ENCODE measurements around the gene FOXRED2. TPM values are rescaled to one million over a fixed set of nuclear protein-coding genes. Genes with fewer than 3 reads are reported as not detected.

The FOXRED2 gene
- total RNA-seq, 1 donor from 2014 or later = 11.0 TPM

DNA sequence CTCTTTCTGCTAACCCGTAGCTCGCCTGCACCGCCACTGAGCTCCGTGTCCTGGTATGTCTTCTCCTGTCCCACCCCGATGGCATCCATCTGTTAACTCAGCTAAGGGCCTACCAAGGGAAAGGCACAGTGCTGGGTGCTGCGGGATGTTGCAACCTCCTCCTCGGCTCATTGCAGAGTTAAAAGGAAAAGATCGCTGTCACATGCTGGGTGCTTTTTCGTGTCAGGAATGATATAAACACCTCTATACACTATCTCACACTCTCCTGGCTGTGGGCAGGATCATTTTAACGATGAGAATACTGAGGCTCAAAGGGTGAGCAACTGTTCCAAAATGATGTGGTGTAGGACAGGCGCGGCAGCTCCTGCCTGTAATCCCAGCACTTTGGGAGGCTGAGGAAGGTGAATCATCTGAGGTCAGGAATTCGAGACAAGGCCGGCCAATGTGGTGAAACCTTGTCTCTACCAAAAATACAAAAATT is 35.5 kb downstream of the FOXRED2 start:
- no peak for DNase-seq (ENCODE audit: low spot score in 2 of 2)
- no peak for FAIRE-seq

DNA sequence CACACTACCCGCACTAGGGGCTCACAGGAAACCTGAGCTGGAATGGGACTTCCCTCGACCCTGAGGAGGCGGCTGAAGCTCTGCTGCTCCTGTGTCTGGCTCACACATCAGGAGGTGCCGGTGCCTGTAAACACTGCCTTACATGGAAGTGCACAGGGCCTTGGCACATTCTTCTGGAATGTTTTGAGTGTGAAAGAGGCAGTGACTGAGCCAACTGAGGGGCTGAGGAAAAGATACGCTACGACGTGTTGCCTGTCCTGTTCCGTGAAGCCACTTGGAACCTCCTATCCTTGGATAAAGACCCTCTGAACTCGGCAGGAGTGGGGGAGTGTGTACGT is 35.9 kb downstream of the FOXRED2 start:
- FAIRE-seq = no peak
- no peak for DNase-seq (ENCODE audit: low spot score in 2 of 2)

DNA sequence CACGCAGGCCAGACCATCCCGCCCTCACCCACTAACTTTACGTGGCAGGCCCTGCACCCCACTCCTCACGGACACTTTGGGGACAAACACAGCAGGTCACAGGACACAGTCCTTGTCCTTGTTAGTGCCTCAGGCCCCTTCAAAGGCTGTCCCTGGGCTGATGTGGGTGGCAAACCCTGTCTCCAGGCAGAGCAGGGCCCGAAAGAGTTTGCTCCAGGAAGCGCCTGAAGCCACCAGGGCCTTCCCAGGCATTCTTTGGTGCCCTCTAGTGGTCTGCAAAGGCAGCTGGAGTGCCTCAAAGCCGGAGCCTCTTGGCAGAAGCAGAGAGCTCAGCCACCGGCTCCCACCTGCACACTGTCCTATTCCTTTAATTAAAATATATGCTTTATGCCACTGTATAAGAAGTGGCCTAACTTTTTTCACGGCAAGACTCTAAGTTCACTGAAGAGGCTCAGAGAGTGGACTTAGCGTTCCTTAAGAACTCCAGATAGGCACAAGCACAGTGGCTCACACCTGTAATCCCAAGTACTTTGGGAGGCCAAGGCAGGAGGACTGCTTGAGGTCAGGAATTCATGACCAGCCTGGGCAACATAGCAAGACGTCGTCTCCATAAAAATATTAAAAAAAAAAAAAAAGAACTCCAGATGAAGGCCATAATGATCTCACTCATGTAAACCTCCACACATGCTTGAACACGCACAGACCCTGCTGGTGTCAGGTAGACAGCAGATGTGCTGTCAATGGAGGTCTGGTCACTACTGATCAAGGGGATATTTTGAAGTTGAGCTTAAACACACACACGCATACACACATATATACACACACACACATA is 36.5 kb downstream of the FOXRED2 start:
- FAIRE-seq (no peak), DNase-seq (ENCODE audit: low spot score in 2 of 2) (peak; percentile 57 to 85)

DNA sequence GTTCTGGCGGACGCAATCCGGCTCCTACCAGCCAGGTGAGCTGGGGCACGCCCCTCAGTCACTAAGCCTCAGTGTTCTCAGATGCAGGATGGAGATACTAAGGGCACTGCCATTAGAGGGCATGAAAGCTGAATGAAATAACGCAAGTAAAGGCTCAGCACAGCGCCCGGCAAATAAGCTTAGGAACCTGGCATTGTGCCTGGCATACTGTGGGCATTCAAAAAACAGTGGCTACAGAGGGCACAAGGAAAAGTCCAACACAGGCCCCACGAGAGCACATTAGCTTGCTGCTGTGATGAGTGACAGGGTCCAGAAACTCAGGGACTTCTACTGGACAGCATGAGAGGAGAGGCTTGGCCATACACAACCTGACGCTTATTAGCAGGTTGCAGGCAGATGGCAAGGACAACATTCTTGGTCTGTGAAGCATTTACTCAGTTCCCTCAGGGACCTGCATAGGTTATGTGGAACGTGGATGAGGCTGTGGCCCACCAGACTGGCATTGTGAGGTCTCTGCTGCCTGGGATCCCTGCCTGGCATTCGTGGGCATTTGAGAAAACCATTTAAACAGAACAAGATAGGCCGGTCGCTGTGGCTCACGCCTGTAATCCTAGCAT is 37.6 kb downstream of the FOXRED2 start:
- DNase-seq (ENCODE audit: low spot score in 2 of 2) = no peak
- FAIRE-seq = no peak

DNA sequence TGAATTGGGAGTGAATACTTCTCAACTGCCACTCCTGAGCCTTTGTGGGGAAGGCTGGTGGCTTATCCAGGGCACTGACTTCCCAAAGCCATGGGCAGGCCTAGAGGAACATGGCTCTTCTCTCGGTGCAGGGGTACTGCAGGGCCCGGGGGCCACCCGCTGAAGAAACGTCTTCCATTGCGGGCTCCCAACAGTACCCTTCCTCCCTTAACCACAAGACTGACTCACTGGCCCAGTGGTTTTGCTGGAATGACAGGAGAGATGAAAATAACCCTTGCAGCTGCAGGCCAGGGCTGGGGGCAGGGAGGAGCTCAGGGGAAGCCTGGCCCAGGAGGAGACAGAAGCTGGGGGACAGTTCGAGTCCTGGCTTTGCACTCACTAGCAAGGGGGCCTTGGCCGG is 38.9 kb downstream of the FOXRED2 start:
- FAIRE-seq (no peak), DNase-seq (ENCODE audit: low spot score in 2 of 2) (no peak)

DNA sequence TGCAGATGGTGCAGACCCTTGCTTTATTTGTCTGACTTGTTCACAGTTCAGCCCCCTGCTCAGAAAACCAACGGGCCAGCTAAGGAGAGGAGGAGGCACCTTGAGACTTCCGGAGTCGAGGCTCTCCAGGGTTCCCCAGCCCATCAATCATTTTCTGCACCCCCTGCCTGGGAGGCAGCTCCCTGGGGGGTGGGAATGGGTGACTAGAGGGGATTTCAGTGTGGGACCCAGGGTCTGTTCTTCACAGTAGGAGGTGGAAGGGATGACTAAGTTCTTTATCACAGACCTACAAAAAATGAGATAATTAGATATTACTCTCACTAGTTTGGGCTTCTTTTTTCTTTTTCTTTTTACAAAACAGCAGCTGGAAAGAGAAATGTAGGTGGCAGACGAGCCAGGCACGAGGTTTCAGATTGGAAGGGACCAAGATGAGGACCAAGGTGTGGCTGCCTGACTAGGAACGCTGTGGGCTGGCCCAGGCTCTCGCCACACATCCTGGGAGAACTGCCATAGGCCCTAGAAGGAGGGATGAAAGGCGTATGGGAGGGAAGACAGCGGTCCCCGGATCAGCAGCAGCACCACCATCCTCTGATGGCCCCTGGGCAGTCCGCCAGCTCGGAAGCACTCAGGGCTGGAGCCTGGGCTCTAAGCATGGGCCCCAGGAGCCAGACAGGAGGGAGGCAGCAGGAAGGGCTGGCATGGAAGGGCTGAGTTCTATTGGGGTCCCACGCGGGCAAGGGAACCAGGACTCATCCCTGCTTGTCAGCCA is 39.6 kb downstream of the FOXRED2 start:
- DNase-seq (ENCODE audit: low spot score in 2 of 2) = no peak
- FAIRE-seq = no peak

DNA sequence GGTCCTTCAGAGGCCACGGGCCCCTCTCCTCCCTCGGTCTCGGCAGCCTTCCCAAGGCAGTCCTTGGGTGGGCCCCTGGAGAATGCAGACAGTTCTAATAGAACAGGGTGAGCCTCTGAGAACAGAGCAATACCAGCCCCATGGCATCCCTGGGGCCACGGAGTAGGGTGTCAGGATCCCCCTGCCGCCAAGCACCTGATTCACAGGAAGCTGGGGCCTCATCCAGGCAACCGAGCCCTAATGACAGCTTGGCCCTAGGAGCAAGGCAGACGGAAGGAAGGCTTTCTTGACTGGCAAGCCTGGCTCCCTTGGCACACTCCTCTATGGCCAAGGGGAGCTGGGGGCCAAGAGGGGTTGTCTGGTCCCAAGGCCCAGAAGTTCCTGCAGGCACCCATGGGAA is 40.6 kb downstream of the FOXRED2 start:
- no peak for FAIRE-seq
- no peak for DNase-seq (ENCODE audit: low spot score in 2 of 2)

DNA sequence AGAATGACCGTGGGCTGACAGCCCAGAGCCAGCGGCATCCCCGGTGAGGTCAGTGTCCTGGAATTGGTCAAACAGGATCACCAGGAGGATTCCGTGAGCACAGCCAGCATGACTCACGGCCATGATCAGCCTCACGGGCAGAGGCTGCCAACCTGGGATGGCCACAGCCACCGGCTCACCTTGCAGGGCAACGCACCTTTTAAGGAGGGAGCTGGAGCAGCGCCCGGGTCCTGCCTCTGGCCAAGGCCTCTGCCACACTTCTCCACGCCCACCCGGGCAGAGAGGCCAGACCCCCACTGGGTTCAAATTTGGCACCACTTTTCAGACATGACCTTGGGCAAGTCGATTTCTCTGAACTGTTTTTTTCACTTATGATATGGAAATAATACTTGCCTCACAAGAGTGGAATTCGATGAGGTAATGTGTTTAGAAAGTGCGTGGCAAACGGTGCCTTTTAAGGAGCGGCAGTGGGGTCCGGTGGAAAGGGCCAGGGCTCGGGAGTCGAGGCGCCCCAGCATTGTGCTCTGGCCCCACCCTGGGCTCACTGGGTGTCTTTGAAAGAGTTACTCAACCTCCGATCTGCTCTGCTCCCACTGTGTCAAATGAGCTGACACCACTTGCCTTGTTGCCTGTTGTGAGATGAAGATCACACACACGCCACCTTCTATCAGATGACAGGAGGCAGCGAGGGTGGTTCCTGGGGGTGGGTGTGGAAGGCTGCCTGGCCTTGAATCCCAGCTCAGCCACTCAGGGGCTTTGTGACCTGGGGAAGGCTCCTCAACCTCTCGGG is 41.4 kb downstream of the FOXRED2 start:
- FAIRE-seq (no peak), DNase-seq (ENCODE audit: low spot score in 2 of 2) (no peak)

DNA sequence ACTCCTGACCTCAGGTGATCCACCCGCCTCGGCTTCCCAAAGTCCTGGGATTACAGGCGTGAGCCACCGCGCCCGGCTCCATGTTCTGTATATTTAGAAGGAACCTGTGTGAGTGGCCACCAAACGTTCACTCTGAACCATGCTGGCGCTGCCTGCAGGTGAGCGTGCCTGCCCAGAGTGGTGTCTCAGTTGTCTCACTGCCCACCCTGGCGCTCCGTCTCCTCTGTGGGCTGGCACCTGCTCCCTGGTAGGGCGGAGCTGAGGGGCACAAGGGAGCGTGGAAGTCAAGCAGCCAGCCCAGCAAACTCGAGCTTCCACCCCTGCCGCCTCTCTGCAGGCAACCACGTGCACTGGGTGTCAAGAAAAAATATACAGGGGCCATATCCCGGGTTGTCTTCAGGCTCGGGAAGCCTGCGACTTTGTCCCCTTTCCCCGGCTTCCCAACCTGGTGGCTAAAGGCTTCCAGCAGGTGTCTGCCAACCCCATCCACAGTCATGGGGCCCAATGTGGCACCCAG is 42.1 kb downstream of the FOXRED2 start:
- DNase-seq (ENCODE audit: low spot score in 2 of 2) = no peak

DNA sequence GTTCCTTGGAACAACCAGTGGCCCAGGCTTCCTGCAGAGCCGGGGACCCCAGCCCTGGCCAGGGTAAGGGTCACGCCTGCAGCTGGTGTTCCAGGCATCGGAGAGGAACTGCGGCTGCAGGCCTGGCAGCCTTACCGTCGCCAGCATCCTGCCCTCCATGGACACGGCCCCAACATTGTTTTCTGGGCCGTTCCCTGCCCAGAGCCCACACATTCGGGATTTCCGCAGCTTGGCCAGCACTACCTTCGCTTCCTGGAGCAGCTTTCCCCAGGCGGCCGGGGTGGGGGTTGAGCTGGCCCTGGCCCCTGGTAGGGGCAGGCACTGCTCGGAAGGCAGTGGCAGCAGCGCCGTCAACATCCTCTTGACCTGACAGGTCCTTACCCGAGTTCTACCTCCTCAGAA is 43.1 kb downstream of the FOXRED2 start:
- DNase-seq (ENCODE audit: low spot score in 2 of 2) = no peak

More for the DNA sequence above, 42.1 kb downstream of the FOXRED2 start:
- FAIRE-seq = no peak

DNA sequence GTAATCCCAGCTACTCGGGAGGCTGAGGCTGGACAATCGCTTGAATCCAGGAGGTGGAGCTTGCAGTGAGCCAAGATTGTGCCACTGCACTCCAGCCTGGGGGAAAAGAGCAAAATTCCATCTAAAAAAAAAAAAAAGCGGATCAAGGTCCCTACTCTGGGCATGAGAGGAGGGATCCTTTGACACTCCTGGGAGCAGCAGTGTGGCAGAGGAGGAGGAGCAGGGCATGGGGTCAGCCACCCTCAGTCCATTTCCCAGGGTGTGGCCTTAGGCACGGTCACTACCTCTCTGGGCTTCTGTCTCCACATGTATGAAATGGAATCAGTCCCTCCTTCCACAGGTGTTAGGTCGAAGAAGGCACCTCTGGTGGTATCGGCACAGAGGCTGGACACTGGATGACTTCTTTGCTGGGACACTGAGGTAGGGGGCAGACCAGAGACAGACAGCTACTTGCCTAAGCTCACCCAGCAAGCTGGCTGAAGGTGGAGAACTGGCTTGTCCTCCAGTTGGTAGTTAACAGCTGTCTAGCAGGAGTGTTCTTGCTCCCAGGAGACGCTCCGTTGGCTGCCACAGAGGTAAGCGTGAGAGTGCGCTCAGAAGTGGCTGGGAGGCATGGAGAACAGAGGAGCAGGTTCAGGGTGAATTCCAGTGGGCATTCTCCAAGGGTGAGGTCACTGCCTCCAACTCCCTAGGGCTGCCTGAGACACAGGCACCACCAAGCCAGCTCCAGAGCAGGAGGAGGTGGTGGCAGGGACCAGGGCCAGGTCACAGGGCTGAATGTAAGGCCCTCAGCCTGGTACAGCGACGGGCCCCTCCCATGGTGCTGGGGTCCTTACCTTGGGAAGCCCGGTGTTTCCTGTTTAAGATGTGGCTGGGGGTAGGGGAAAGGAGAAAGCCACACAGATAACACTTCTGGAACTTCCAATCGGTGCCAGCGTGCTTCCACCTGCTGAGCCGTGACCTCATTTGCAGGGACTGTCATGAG is 44.9 kb downstream of the FOXRED2 start:
- DNase-seq (ENCODE audit: low spot score in 2 of 2) = no peak
- FAIRE-seq = no peak

More for the DNA sequence above, 43.1 kb downstream of the FOXRED2 start:
- FAIRE-seq = no peak

DNA sequence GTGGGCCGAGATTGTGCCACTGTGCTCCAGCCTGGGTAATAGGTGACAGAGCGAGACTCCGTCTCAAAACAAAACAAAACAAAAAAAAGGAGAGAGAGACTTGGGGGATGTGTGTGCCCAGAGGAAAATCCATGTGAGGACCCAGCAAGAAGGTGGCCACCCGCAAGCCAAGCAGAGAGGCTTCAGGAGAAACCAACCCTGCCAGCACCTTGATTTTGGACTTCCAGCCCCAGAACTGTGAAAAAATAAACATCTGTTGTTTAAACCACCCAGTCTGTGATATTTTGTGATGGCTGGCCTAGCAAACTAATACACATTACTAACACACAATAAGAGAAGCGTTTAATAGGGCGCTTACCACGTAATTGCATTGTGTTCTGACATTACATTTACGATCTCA is 46.6 kb downstream of the FOXRED2 start:
- DNase-seq (ENCODE audit: low spot score in 2 of 2) (no peak), FAIRE-seq (no peak)

DNA sequence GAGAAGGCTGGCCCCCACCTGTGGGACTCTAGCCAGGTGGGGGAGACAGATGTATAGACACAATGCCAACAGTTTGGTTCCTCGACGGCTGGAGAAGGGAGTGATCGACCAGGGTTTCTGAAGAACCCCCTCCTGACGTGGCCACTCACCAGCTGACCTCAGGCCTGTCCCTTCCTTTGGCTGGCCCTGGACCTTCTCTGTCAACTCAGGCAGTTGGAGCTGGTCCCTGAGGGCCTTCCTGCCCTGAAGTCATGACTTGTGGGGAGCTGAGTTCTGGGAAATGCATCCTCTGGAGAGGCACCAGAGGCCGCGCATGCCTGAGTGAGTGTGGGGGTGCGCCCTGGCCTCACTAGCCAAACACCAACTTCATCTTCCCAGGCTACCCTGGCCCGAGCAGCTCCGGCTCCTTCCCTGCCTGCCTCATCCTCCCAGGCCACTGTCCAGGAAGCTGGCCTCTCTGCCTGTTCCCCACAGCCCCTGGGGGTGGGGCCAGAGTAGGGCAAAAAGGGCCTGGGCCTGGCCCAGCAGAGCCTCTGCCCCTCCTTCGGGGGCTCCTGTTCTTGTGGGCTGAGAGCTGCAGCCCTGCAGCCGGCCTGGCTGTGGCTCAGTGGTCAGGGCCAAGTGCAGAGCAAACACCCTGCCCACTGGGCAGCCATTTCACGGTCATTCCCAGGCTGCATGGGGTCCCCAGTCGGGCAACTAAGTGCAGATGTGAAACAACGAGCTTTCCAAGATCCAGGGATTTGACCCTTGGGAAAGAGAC is 49.0 kb downstream of the FOXRED2 start:
- DNase-seq (ENCODE audit: low spot score in 2 of 2) (no peak), FAIRE-seq (no peak)

DNA sequence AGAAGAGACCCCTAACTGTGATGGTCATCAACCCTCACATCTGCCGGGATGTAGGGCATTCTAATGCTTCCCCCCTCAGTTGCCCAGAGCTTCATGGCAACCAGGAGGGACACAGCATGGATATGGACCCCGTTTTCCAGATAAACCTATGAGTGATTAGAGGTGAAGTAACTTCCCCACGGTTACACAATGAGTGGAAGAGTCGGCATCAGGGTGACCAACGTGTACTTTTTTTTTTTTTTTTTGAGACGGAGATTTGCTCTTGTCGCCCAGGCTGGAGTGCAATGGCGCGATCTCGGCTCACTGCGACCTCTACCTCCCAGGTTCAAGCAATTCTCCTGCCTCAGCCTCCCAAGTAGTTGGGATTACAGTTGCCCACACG is 50.4 kb downstream of the FOXRED2 start:
- FAIRE-seq = no peak

DNA sequence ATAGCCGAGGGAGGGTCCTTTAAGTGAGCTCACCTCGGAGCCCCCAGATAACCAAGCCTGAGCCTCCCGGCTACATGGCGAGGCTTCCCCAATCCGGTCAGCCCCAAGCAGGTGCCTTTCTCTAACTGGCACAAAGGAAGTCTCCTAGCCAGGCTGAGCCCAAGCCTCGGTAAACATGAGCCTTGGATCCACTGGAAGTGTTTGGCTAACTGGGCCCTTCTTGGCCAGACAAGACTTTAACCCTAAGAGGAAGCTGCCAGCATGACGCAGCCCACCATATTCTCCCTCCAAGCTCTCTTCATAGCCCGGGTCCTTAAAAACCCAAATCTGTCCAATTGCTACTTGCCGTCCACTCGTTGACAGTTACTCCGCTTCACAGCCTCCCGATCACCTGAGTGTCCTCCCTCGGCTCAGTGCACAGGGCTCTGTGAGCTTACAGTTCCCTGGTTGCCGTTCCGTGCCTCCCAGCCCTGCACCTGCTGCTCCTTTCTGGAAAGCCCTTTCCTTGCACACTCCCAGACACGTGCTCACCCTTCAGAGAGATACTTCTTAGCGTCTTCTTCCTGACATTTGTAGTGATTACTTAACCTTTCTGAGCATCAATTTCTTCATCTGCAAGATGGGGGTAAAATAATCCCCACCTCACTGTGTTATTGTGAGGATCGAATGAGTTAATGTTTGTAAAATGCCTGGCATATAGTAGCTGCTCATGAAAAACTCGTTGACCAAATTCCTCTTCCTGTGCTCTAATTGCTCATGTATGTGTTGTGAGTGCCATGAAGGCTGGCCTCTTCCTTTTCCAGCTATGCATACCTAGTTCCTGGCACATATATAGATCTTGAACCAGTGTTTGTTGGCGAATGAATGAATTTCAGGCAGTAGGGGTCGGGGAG is 51.0 kb downstream of the FOXRED2 start:
- FAIRE-seq (no peak), DNase-seq (ENCODE audit: low spot score in 2 of 2) (no peak)

More for the DNA sequence above, 50.4 kb downstream of the FOXRED2 start:
- DNase-seq (ENCODE audit: low spot score in 2 of 2) = no peak

DNA sequence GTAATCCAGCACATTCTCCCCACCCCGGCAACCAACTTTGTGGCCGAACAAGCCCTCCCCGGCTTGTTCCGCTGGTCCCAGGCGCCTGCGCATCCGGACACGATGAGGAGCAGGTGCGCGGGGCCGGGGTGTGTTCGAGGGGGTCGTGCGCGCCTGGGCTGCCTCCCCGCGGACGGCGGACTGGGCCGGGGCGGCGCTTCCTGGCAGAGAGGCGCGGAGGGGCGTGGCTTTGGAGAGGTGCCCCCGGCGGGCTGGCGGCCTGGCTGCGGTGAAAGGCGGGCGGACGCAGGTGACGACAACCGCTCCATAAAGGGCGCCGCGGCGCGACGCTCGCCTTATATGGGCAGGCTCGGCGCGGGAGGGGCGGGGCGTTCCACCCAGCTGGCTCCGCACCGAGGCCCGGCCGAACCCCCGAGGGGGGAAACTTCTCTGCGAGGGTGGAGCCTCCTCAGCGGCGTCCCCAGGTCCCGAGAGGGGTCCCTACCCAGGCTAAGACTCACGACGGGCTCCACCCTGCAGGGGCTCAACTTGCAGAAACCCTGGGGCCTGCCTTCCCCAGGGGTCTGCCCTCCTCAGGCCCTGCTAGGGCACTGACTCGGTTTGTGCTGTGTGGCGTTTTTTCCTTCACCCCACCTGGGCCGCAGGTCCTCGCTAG is 51.8 kb downstream of the FOXRED2 start:
- DNase-seq (ENCODE audit: low spot score in 2 of 2) = peak; percentile 81 to 96
- FAIRE-seq = no peak

DNA sequence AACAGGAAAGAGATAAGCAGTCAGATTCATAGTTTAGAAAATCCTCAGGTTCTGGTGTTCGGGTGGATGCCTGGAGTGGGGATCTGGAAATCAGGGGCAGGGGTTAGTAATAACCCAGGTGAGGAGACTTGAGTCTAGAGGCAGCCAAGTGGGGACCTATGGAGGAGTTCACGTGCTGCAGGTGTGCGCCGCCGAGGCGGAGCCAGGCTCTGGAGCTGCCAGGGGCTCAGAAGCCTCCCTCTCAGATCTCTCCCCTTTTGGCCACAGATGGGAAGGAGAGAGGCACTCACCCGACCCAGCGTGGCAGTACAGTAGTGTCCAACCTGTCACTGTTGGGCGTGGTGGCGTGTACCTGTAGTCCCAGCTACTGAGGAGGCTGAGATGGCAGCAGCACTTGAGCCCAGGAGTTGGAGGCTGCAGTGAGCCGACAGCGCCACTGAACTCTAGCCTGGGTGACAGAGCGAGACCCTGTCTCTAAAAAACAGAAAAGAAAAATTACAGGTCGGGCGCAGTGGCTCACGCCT is 52.9 kb downstream of the FOXRED2 start:
- FAIRE-seq (no peak), DNase-seq (ENCODE audit: low spot score in 2 of 2) (no peak)

Measured in frontal cortex (tissue), 4 donors.